Measurements from ENCODE around the gene ZNF888.

Gene ZNF888

DNA sequence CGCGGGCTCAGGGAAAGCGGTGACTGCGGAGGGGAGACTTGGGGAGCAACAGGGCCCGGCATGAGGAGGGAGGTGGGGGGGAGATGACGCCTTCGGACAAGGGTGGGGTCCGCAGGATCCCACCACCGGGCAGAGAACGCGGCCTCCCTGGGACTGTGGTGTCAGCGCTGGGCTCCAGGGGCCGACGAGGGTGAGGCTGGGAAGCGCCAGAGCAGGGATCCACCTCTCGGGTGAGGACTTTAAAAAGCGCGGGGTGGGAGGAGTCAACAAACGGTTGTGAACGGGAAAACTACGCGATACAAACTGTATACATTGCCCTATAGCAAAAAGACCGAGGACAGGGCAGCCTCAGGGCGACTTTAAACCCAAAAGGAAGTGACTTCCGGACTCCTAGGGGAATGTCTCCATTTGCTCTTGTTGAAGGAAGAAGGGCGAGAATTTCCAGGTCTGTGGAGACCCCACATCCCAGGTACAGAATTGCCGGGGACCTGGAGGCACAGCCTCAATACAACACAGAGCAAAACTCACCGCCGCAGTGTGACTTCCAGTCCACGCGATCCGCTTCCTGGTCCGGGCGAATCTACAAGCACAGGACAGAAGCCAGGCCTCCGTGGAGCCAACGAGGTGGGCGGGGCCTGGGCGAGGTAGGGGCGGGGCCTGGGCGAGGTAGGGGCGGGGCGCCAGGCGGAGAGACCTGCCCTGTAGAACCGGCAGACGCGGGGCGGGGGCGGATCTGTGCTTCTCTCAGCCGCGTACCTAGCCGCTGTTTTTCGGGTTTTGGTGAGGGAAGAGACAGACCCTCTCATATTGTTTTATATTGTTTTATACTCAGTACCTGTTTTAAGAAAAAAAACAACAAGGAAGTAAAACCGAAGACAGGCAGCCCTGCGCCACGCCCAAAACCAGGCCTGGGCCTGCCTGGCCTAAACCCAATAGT lies at the start of gene ZNF888:
Gene ZNF888 (minus strand): TSS at position 588 of the 937 bp plus-strand sequence. CDS start 5,555 bp downstream, outside the sequence.
- TF ChIP-seq, protein P1, sequence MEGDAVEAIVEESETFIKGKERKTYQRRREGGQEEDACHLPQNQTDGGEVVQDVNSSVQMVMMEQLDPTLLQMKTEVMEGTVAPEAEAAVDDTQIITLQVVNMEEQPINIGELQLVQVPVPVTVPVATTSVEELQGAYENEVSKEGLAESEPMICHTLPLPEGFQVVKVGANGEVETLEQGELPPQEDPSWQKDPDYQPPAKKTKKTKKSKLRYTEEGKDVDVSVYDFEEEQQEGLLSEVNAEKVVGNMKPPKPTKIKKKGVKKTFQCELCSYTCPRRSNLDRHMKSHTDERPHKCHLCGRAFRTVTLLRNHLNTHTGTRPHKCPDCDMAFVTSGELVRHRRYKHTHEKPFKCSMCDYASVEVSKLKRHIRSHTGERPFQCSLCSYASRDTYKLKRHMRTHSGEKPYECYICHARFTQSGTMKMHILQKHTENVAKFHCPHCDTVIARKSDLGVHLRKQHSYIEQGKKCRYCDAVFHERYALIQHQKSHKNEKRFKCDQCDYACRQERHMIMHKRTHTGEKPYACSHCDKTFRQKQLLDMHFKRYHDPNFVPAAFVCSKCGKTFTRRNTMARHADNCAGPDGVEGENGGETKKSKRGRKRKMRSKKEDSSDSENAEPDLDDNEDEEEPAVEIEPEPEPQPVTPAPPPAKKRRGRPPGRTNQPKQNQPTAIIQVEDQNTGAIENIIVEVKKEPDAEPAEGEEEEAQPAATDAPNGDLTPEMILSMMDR (conservative IDR thresholded peaks at IDR 0.05; ENCODE audit: low read length), result no peak
- peak; percentile 73 for DNase-seq (ENCODE audit: low read depth)
- H3K4me3 ChIP-seq (ENCODE audit: low read length), result peak within 1 kb of the TSS; percentile 86

DNA sequence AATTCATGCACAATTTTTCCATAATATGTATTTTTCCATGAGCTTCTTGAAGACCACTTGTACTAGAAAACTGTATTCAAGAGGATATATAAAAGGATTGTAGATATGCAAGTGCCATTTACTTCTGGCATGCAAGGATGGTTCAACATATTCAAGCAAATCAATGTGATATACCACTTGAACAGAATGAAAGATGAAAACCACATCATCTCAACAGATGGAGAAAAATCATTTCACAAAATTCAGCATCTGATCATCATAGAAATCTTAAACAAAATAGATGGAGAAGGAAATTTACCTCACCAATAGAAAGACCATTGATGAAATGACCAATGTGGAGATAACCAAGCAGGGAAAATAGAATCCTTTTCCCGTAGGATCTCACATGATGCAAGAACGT lies 44.5 kb upstream of the ZNF888 start:
- H3K4me3 ChIP-seq (ENCODE audit: low read length), result no peak overlapping the region
- TF ChIP-seq, protein P1 (conservative IDR thresholded peaks at IDR 0.05; ENCODE audit: low read length), result no peak
- no peak for DNase-seq (ENCODE audit: low read depth)

DNA sequence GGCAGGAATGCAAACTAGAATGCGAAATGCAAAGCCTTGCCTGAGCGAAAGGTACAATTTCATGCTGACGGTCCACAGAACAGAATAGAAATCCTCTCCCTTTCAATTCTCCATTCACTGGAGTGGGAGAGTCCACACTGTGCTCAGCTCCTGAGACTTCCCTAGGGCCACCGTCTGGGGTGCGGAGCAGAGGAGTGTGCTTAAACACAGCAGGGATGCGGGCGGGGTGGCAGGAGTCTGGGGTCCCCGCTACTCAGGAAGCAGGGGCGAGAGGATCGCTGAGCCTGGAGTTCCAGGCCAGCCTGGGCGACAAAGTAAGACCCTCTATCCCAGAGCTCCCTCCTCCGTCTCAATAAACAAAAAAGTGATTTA lies 40.0 kb upstream of the ZNF888 start:
- TF ChIP-seq, protein P1 (conservative IDR thresholded peaks at IDR 0.05; ENCODE audit: low read length), result no peak
- DNase-seq (ENCODE audit: low read depth), result no peak
- peak overlapping the region; percentile 80 for H3K4me3 ChIP-seq (ENCODE audit: low read length)

DNA sequence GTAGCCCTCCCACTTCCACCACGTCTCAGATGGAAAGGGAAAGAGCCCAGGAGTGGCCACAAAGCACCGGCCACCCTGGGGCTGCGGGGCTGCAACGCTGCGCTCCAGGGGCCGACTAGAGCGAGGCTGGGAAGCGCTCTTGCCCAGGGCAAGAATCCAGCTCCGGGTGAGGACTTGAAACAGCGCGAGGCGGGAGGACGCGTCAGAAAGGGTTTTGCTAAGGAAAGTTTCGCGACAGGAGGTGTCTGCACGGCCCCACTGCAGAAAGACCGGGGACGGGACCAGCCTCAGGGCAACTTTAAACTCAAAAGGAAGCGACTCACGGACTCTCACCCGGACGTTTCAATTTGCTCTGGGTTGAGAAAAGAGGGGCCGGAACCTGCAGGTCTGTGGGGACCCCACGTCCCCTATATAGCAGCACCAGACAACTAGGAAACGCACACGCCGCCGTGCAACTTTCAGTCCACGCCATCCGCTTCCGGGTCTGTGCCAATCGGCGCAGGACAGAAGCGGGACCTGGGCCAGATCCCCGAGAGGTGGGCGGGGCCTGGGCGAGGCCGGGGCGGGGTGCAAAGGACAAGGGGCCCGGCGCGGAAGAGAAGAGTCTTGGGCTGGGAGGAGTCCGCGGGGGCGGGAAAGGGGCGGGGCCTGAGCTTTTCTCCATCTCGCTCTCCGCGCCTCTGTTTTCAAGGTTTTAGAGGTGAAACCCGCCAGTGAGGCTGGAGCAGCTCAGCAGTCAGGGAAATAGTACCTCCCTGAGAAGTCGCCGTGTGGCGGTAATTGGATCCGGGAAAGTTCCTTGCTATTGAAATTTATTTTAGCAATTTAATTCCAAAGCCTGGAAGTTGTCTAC lies 39.4 kb upstream of the ZNF888 start, which contains the start of gene ZNF816:
Gene ZNF816 (minus strand): TSS at position 488 of the 853 bp plus-strand sequence. CDS start 6,792 bp downstream, outside the sequence.
- H3K4me3 ChIP-seq (ENCODE audit: low read length), result peak within 1 kb of the TSS; percentile 80
- peak; percentile 88 for DNase-seq (ENCODE audit: low read depth)
- TF ChIP-seq, protein P1 (conservative IDR thresholded peaks at IDR 0.05; ENCODE audit: low read length), result no peak

DNA sequence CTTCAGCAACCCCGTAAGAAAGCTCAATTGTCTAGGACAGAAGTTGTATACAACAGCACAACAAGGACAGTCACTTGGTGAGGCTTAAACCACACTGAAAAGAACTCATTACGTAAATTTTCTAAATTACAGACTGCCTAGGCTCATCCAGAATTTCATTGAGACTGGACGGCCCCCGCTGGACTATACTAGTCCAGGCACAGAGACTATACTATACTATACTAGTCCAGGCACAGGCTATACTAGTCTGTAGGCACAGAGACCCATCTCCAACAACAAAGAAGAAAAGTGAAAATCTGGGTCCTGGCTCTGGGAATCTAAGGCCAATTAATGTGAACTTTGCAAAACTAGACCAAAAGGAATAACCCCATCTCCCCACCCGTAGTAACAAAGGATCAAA lies 38.8 kb upstream of the ZNF888 start:
- TF ChIP-seq, protein P1 (conservative IDR thresholded peaks at IDR 0.05; ENCODE audit: low read length), result no peak
- DNase-seq (ENCODE audit: low read depth), result no peak
- peak overlapping the region; percentile 80 for H3K4me3 ChIP-seq (ENCODE audit: low read length)

DNA sequence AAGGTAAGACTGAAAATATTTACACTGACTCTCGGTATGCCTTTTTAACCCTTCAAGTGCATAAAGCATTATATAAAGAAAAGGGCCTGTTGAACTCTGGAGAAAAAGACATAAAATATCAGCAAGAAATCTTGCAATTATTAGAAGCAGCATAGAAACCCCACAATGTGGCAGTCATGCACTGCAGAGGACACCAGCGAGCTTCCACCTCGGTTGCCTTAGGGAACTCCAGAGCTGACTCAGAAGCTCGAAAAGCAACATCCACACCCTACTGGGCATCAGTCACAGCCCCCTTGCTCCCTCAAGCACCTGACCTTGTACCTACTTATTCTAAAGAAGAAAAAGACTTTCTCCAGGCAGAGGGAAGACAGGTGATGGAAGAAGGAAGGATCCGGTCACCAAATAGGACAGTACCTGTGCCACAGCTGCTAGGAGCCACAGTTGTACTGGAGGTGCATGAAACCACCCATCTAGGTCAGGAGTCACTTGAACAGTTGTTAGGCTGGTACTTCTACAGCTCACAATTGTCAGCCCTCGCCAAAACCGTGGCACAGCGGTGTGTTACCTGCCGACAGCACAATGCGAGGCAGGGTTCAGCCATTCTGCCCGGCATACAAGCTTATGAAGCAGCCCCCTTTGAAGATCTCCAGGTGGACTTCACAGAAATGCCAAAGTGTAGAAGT lies 36.5 kb upstream of the ZNF888 start:
- H3K4me3 ChIP-seq (ENCODE audit: low read length), result no peak overlapping the region
- no peak for DNase-seq (ENCODE audit: low read depth)
- TF ChIP-seq, protein P1 (conservative IDR thresholded peaks at IDR 0.05; ENCODE audit: low read length), result no peak

All from AG10803 (cell line).